GM12864 (cell line): ENCODE measurements around the gene ADAMTS2.

ENCODE experiments used
- DNase-seq: peaks from one replicate; pipeline ENCODE4 v3.0.0-alpha.2; 2011; ENCODE audit warnings: low read depth
- H3K4me3 ChIP-seq: 2 replicates; pipeline ENCODE4 v1.5.1; 2011; ENCODE audit warnings: mild to moderate bottlenecking, low read depth, low read length, control low read depth
- TF ChIP-seq, protein P1 (sequence below): IDR thresholded peaks from 2 replicates; pipeline ENCODE4 v1.5.1; 2011; ENCODE audit warnings: low read depth, mild to moderate bottlenecking, moderate library complexity, low read length, control low read depth, inconsistent platforms; ENCODE audit errors: missing control alignments

Gene ADAMTS2

DNA sequence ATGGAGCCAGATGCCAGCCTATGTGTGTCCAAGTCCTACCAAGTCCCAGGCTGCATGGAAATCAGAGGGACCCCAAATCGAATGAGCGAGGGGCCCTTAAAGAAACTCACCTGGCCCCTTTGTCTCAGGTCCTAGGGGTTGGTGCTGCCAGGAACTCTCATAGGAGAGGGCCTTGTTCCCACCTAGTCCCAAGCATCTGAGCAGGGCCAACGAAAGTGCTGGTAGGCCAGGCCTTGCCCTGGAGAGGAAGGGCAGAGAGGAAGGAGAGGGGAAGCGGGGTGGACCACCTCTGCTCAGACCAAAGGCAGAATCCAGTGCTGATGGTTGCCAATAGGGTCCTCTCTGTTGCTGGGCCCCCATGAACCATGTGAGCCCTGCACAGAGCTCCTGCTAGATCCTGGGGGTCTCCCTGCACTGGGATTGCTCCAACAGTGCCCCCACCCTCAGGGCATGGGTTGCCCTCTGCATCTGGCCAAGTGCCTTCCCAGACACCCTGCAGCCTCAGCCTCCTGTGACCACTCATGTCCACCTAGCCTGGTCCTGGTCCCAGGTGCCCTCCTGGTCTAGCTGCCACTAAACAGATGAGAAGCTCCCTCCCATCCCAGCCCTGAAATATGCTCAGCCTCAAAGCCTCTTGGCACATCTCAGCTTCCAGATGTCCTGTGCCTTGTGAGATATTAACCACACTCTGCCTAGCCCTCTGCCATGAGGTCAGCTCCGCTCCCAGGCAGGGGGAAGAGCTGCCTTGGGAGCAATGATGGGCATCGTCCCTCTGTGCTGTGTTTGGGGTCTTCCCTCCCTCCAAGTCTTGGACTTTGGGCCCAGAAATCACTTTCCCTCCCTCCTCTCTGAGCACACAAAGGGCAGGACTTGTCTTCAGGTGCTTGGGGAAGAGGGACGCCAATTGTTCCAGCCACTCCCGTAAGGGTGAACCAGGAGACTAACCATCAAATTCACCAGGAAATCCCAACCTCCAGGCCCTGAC, 109.6 kb downstream of the ADAMTS2 start:
- TF ChIP-seq, protein P1, sequence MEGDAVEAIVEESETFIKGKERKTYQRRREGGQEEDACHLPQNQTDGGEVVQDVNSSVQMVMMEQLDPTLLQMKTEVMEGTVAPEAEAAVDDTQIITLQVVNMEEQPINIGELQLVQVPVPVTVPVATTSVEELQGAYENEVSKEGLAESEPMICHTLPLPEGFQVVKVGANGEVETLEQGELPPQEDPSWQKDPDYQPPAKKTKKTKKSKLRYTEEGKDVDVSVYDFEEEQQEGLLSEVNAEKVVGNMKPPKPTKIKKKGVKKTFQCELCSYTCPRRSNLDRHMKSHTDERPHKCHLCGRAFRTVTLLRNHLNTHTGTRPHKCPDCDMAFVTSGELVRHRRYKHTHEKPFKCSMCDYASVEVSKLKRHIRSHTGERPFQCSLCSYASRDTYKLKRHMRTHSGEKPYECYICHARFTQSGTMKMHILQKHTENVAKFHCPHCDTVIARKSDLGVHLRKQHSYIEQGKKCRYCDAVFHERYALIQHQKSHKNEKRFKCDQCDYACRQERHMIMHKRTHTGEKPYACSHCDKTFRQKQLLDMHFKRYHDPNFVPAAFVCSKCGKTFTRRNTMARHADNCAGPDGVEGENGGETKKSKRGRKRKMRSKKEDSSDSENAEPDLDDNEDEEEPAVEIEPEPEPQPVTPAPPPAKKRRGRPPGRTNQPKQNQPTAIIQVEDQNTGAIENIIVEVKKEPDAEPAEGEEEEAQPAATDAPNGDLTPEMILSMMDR = no peak
- H3K4me3 ChIP-seq = no peak overlapping the region
- no peak for DNase-seq

DNA sequence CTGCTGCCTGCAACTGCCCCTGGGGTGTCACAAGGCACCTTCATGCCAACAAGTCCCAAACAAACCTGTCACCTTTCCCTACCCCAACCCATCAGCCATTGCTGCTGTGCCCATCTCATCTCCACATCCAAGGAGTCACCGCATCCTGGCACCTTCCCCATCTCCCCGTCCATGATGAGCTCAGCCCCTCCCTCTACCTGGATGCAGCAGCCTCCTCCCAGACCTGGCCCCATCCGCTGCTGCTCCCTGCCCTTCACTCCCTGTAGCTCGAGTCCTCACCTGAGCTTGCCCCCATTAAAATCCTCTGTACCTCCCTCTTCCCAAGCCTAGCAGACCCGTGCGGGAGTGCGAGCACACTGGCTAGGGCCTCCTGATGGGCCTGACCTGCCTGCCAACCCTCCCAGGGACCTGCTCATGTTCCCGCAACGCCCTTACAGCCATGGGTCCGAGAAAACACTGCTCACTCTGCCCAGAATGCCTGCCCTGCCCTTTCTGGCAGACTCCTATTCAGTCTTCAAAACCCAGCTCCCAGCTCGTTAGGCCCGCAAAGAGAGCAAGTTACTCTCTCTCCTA, 110.6 kb downstream of the ADAMTS2 start:
- no peak for DNase-seq
- TF ChIP-seq, protein P1 = no peak
- no peak overlapping the region for H3K4me3 ChIP-seq

DNA sequence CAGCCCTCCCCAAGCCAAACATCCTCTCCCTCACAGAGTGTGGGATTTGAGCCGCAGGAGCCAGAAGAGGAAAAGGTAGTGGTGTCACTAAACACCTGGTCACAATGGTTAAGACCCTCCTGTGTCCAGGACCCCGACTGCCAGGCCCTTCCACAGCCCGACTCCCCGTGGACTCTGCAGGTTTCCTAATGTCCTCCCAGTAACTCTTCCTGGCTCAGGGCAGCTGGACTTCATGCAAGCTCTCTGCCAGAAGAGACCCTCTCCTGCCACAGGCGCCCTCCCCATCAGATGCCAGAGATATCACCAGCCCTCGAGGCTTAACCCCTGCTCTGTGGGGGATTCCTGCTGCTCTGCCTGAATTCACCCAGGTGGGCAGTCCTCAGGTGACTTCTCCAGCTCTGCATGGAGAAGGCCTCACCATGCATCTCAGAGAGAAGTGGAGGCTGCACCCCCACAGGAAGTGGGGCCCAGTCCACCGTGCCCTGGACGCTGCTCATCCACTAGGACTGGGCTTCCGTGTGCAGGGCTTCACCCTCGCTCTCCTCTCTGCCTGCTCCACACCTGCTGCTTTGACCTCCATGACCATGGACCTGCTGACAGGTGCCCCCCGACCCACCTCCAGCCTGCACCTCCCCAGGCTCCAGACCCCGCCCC, 111.2 kb downstream of the ADAMTS2 start:
- H3K4me3 ChIP-seq = no peak overlapping the region
- TF ChIP-seq, protein P1 = no peak
- DNase-seq = no peak

DNA sequence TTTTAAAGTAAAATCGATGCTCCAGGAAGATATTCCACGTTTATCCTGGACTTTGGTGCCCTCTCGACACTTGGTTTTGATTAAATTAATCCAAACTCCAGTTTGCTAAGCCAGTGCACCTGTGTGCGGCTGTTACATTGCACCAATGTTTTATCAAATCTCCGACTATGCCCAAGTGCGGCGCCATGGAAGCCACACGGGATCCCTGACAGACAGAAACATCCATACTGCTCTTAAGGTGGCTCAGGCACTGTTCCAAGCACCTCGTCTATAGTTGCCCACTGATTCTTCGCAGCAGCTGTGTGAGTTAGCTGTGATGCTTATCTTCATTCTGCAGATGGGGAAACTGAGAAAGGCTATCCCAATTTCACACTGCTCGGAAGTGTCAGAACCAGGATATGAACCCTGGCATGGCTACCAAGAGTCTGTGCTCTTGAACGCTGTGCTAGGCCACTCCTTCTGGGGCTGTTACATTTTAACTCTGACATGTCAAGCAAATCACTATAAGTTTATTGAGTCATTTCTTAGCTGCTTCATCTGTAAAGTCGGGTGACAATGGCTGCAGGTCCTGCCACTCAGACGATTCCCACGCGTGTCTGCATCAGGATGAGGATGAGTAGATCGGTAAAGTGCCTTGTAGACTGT, 113.0 kb downstream of the ADAMTS2 start:
- no peak for DNase-seq
- no peak overlapping the region for H3K4me3 ChIP-seq
- TF ChIP-seq, protein P1 = no peak

DNA sequence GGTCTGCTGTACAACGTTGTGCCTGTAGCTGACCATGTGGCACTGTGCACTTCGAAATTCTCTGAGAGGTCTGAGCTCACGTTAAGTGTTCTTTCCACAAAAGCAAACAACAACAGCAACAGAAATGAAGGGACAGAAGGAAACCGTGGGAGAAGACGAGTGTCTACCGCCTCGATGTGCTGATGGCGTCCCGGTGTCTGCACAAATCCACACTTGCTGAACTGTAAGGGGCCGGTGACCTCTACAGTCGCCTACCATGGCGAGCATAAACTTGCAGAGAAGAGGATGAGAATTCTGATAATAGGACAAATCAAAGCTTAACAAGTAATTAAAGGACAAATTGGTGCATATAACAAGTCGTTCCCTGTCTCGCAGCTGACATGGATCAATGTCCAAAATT, 114.0 kb downstream of the ADAMTS2 start:
- DNase-seq = no peak
- no peak overlapping the region for H3K4me3 ChIP-seq
- TF ChIP-seq, protein P1 = no peak

DNA sequence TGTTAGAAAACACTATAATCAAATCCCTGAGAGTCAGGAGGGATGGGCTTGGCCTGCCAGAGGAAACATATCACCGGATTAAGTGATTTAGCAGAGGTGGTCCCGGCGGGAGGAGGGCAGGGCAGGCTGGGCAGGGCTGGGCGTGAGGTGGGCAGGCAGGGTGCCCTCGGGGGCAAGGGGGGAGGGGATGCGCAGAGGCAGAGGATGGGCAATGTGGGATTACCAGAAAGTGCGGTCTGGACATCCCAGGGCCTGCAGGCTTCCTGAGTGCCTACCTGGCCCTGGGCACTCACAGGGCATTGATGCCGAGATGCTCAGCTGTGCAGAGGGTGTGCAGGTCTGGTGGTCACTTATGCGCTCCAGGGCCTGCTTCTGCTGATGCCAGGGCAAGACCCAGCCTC, 115.2 kb downstream of the ADAMTS2 start:
- H3K4me3 ChIP-seq = no peak overlapping the region
- no peak for DNase-seq
- TF ChIP-seq, protein P1 = no peak
